ENCODE measurements around the gene SHMT2.

SHMT2 gene

GRCh38 chr12:57209916-57210315 lies 19.6 kb upstream of the SHMT2 start:
- DNase-seq (ENCODE audit: low read depth), result no peak
- TF ChIP-seq CTCF (IDR thresholded peaks at IDR 0.05; ENCODE audit: low read length, missing control alignments), result no peak

GRCh38 chr12:57210461-57210860 lies 19.1 kb upstream of the SHMT2 start:
- no peak overlapping the region for H3K4me3 ChIP-seq (replicated peaks; ENCODE audit: low read depth, low read length)
- DNase-seq (ENCODE audit: low read depth), result no peak
- TF ChIP-seq CTCF (IDR thresholded peaks at IDR 0.05; ENCODE audit: low read length, missing control alignments), result no peak

More at GRCh38 chr12:57209916-57210315, 19.6 kb upstream of the SHMT2 start:
- H3K4me3 ChIP-seq (replicated peaks; ENCODE audit: low read depth, low read length), result no peak overlapping the region

GRCh38 chr12:57210926-57211692 lies 18.4 kb upstream of the SHMT2 start:
- TF ChIP-seq CTCF (IDR thresholded peaks at IDR 0.05; ENCODE audit: low read length, missing control alignments), result no peak
- H3K4me3 ChIP-seq (replicated peaks; ENCODE audit: low read depth, low read length), result no peak overlapping the region
- no peak for DNase-seq (ENCODE audit: low read depth)

GRCh38 chr12:57211791-57212700 lies 17.5 kb upstream of the SHMT2 start:
- TF ChIP-seq CTCF (IDR thresholded peaks at IDR 0.05; ENCODE audit: low read length, missing control alignments), result peak; percentile 1
- no peak overlapping the region for H3K4me3 ChIP-seq (replicated peaks; ENCODE audit: low read depth, low read length)
- no peak for DNase-seq (ENCODE audit: low read depth)

GRCh38 chr12:57212701-57213057 lies 16.8 kb upstream of the SHMT2 start:
- DNase-seq (ENCODE audit: low read depth), result no peak
- no peak overlapping the region for H3K4me3 ChIP-seq (replicated peaks; ENCODE audit: low read depth, low read length)
- no peak for TF ChIP-seq CTCF (IDR thresholded peaks at IDR 0.05; ENCODE audit: low read length, missing control alignments)

- DNase-seq (ENCODE audit: low read depth), result peak; percentile 87
- TF ChIP-seq CTCF (IDR thresholded peaks at IDR 0.05; ENCODE audit: low read length, missing control alignments), result peak; percentile 88
- H3K4me3 ChIP-seq (replicated peaks; ENCODE audit: low read depth, low read length), result no peak overlapping the region
Measured at GRCh38 chr12:57213058-57213715, 16.3 kb upstream of the SHMT2 start.
